Retinal pigment epithelial cell (primary cell): ENCODE measurements around the gene TESK1.
"Not testable (repeated sequence)": the region's sequence is repeated elsewhere in the genome, so short reads cannot be mapped to it uniquely, and the experiment has no call there.

Source experiments
- DNase-seq: peaks from one replicate; pipeline ENCODE4 v3.0.0-alpha.2; 2010; ENCODE audit warnings: low read depth
- H3K4me3 ChIP-seq: 2 replicates; pipeline ENCODE4 v1.5.1; 2011; ENCODE audit warnings: mild to moderate bottlenecking, low read length, control low read depth, moderate library complexity
- TF ChIP-seq, protein P1 (sequence below): conservative IDR thresholded peaks from 2 replicates; pipeline ENCODE4 v1.5.1; 2011; ENCODE audit warnings: low read depth, low read length, control low read depth, inconsistent platforms

The TESK1 gene

DNA sequence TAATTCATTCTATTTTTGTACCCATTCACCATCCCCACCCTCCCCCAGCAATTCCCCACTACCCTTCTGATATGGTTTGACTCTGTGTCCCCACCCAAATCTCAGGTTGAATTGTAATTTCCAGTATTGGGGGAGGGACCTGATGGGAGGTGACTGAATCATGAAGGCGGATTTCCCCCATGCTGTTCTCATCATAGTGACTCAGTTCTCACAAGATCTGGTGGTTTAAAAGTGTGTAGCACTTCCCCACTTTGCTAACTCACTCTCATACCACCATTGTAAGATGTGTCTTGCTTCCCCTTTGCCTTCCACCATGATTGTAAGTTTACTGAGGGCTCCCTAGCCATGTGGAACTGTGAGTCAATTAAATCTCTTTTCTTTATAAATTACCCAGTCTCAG, 25.9 kb upstream of the TESK1 start:
- TF ChIP-seq, protein P1, sequence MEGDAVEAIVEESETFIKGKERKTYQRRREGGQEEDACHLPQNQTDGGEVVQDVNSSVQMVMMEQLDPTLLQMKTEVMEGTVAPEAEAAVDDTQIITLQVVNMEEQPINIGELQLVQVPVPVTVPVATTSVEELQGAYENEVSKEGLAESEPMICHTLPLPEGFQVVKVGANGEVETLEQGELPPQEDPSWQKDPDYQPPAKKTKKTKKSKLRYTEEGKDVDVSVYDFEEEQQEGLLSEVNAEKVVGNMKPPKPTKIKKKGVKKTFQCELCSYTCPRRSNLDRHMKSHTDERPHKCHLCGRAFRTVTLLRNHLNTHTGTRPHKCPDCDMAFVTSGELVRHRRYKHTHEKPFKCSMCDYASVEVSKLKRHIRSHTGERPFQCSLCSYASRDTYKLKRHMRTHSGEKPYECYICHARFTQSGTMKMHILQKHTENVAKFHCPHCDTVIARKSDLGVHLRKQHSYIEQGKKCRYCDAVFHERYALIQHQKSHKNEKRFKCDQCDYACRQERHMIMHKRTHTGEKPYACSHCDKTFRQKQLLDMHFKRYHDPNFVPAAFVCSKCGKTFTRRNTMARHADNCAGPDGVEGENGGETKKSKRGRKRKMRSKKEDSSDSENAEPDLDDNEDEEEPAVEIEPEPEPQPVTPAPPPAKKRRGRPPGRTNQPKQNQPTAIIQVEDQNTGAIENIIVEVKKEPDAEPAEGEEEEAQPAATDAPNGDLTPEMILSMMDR = no peak
- H3K4me3 ChIP-seq = no peak overlapping the region
- DNase-seq = no peak

DNA sequence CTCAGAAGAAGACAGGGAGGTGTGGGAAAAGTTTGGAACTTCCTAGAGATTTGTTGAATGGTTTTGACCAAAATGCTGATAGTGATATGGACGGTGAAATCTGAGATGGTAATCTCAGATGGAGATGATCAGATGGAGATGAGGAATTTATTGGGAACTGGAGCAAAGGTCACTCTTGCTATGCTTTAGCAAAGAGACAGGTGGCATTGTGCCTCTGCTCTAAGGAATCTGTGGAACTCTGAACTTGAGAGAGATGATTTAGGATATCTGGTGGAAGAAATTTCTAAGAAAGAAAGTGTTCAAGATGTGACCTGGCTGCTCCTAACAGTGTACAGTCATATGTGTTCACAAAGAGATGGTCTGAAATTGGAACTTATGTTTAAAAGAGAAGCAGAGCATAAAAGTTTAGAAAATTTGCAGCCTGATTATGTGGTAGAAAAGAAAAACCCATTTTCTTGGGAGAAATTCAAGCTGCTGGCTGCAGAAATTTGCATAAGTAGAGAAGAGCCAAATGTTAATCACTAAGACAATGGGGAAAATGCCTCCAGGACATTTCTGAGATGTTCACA, 25.3 kb upstream of the TESK1 start:
- DNase-seq, H3K4me3 ChIP-seq: not testable (repeated sequence)

DNA sequence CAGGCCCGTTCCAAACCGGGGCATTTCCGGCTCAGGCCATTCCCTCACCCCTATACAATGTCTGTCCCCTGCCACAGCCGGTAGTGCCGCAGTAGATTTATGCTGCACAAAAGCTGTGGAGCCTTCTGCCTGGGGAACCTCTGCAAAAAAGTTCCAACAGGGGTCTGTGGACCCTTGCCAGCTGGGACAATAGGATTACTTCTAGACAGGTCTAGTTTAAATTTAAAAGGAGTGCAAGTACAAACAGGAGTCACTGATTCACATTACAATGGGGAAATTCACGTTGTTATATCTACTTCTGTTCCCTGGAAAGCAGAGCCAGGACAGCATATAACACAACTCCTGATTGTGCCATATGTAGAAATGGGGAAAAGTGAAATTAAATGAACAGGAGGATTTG, 21.5 kb upstream of the TESK1 start:
- DNase-seq, H3K4me3 ChIP-seq: not testable (repeated sequence)

DNA sequence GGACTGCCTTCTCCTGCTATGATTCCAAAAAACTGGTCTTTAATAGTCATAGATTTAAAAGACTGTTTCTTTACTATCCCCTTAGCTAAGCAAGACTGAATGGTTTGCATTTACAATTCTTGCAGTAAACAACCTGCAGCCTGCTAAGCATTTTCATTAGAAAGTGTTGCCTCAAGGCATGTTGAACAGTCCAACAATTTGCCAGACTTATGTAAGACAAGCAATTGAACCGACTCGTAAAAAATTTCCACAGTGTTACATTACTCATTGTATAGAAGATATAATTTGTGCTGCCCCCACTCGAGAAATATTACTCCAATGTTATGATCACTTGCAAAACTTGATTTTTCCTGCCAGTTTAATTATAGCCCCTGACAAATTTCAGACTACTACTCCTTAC, 20.4 kb upstream of the TESK1 start:
- not testable (repeated sequence) for H3K4me3 ChIP-seq, DNase-seq

DNA sequence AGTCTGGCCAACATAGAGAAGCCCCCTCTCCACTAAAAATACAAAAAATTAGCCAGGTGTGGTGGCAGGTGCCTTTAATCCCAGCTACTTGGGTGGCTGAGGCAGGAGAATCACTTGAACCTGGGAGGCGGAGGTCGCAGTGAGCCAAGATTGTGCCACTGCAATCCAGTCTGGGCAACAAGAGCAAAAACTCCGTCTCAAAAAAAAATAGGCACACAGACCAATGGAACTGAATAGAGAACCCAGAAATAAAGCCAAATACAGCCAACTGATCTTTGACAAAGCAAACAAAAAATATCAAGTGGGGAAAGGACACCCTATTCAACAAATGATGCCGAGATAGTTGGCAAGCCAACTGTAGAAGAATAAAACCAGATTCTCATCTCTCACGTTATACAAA, 16.6 kb upstream of the TESK1 start:
- H3K4me3 ChIP-seq = not testable (repeated sequence)

DNA sequence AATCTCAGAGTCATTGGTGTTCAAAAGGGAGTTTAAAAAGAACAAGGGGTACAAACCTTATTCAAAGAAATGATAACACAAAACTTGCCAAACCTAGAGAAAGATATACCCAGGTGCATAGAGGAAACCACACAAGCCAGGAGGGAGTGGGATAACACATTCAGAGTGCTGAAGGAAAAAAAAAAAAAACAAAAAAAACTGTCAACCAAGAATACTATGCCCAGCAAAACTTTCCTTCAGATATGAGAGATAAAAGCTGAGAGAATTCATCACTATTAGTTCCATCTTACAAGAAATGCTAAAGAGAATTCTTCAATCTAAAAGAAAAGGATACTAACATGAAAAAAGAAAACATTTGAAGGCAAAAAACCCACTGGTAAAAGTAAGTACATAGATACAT, 11.5 kb upstream of the TESK1 start:
- no peak overlapping the region for H3K4me3 ChIP-seq
- no peak for DNase-seq
- TF ChIP-seq, protein P1 = no peak

More for the DNA sequence above, 16.6 kb upstream of the TESK1 start:
- not testable (repeated sequence) for DNase-seq

DNA sequence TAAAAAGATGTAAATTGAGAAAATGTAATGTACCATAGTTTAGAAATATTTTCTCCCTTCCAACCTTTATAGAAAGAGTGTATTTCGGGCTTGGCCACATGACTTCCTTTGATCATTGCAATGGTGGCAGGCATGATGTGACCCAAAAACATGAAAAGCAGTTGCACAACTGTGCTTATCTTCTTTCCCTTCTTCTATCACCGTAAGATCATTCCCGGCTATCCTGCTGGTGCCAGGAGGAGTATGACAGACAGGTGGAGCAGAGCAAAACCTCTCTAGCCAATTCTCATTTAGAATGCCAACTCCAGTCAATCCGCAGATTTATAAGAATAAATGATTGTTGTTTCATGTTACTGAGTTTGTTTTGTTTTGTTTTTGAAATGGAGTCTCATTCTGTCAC, 10.6 kb upstream of the TESK1 start:
- no peak for DNase-seq
- H3K4me3 ChIP-seq = no peak overlapping the region
- TF ChIP-seq, protein P1 = no peak

DNA sequence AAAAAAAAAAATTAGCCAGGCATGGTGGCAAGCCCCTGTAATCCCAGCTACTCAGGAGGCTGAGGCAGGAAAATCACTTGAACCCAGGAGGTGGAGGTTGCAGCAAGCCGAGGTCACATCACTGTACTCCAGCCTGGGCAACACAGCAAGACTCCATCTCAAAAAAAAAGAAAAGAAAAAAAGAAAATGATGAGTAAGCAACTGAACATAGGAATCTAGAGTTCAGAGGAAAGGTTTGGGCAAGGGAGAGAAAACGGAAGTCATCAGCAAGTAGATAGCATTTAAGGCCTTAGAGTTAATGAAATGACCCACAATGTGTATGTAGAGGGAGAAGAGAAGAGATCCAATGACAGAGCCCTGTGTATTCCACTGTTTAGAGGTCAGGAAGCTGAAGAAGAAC, 8.2 kb upstream of the TESK1 start:
- DNase-seq, H3K4me3 ChIP-seq: not testable (repeated sequence)

DNA sequence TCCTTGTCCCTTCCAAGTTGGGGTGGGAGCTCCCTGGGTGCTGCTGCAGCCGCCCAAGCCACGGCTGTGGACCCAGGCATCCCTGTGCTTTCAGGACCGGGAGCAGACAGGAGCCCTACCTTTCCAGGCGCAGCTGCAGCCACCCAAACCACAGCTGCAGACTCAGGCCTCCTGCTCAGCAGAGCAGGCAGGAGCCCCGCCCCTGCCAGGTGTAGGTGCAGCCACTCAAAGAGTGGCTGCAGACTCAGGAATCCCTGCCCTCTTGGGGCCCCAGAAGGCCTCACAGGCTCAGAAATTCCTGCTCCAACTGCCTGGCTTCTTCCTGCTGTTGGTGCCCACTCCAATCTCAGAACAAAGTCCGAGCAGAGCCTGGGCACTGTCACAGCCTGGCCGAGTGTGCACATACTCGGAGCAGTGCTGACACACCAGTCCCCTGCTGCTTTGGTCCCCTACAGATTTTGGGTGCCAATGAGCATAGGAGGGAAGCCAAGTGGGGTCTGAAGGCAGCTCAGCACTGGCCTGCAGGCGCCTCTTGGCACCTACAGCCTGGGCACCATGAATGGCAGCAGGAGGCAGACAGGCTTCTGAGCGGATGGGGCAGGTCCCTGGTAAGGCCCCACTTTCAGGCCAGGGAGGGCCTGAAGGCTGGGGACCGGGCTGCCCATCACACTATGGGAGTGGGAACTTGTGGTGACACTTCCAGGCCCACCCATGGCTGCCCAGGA, 6.0 kb upstream of the TESK1 start:
- DNase-seq = no peak
- no peak overlapping the region for H3K4me3 ChIP-seq
- TF ChIP-seq, protein P1 = no peak
